SK-N-SH treated with all-trans-retinoic acid at 6 μM for 48 hours (cell line): Measurements from ENCODE around the gene ATXN10.

Experiments
- BACH2 ChIP-seq: fragments of 250-450 bp; sonication (Bioruptor Pico); IDR thresholded peaks from 2 replicates; pipeline ENCODE4 v1.9.0; 2021; ENCODE audit warnings: mild to moderate bottlenecking, borderline replicate concordance
- RARB ChIP-seq: fragments of 250-450 bp; sonication (Bioruptor Pico); IDR thresholded peaks from 2 replicates; pipeline ENCODE4 v1.8.0; 2021; ENCODE audit warnings: mild to moderate bottlenecking, moderate library complexity

DNA sequence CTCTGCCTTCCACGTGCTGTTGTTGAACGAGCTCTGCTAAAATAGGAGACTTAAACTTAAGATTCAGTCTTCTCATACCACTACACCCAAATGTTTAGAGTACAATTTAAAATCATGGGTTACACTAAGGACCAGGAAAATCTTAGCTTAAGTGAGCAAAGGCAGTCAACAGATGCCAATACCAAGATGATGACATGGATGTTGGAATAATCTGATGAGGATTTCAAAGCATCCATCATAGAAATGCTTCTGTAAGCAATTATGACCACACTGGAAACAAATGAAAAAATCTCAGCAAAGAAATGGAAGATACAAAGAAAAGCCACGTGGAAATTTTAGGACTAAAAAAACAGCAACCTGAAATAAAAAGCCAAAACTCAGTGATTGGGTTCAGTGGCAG is 109.8 kb downstream of the ATXN10 start:
- TF ChIP-seq RARB (CRISPR knock-in tag) (no peak), BACH2 (no peak)
